Measurements from ENCODE around the gene SERTAD2. TPM values are rescaled to one million over a fixed set of nuclear protein-coding genes. Genes with fewer than 3 reads are reported as not detected.

The SERTAD2 gene
- total RNA-seq, 1 donor from 2014 or later = 9.8 TPM

Other genes with a start within 250 kb of the SERTAD2 start
- gene LGALSL, start 199.8 kb downstream of the SERTAD2 start, total RNA-seq (ENCODE audit: unreplicated experiment) = 30.2 TPM
- 13.1 TPM for gene AFTPH, start 129.6 kb downstream of the SERTAD2 start, total RNA-seq (ENCODE audit: unreplicated experiment)

All from endothelial cell (in vitro differentiated cells).